Neutrophil (primary cell): ENCODE measurements around the gene AP3M1.
A peak's percentile ranks its signal among the peaks of the same experiment; 100 is the strongest.

Experiments used
- H3K27ac ChIP-seq: fragments of 200-600 bp; sonication (generic); 2 replicates; pipeline ENCODE4 v1.5.1; 2016; ENCODE audit warnings: mild to moderate bottlenecking, moderate library complexity
- H3K27me3 ChIP-seq: fragments of 200-600 bp; sonication (generic); 2 replicates; pipeline ENCODE4 v1.6.0; 2016; ENCODE audit warnings: mild to moderate bottlenecking
- H3K36me3 ChIP-seq: fragments of 200-600 bp; sonication (generic); 2 replicates; pipeline ENCODE4 v1.5.1; 2017
- H3K4me1 ChIP-seq, 2 experiments: fragments of 200-600 bp in 1 of 2; sonication (generic) in 1 of 2; 1 replicate in 1 of 2; 2 replicates in 1 of 2; pipeline versions ENCODE4 v1.5.1 to v1.6.1; 2013 to 2016; ENCODE audit warnings: low read depth in 1 of 2, low read length in 1 of 2, mild to moderate bottlenecking in 1 of 2, moderate library complexity in 1 of 2; ENCODE audit not compliant: control insufficient read depth in 1 of 2, insufficient read depth in 1 of 2
- H3K4me3 ChIP-seq, 2 experiments: fragments of 200-600 bp in 1 of 2; sonication (generic) in 1 of 2; 1 replicate in 1 of 2; 2 replicates in 1 of 2; pipeline ENCODE4 v1.5.1; 2013 to 2016; ENCODE audit warnings: low read depth in 1 of 2, low read length in 1 of 2, mild to moderate bottlenecking in 1 of 2, moderate library complexity in 1 of 2
- H3K9me3 ChIP-seq: fragments of 200-600 bp; sonication (generic); 2 replicates; pipeline ENCODE4 v1.5.1; 2016
- TF ChIP-seq, protein P1 (sequence below): fragments of 200-600 bp; sonication (generic); IDR thresholded peaks from 2 replicates; pipeline ENCODE4 v1.5.1; 2016; ENCODE audit warnings: antibody characterized with exemption

Gene AP3M1

DNA sequence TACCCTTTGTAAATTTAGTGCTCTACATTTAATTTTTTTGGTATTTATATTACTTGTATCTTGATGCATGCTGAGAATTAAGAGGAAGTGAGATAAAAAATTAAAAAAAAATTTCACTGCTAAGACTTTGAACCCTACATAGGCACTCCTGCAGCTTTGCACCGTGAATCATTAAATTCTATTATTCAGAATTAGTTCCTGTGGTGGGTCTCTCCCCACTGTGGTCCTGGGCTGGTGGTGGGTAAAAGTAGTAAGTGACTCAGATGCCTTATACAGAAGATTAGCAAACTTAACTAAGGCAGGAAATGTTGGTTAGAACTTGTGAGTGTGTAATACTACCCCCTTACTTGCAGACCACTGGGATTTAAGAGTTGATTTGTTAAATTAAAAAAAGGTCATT is 72.6 kb downstream of the AP3M1 start:
- peaks cover 15 to 16% of the 10 kb centered on the region in 2 experiments for H3K4me1 ChIP-seq
- no peaks in the 10 kb centered on the region for H3K27me3 ChIP-seq
- H3K27ac ChIP-seq: peak overlapping the region; percentile 12
- peaks cover 55% of the 10 kb centered on the region for H3K36me3 ChIP-seq
- TF ChIP-seq, protein P1, sequence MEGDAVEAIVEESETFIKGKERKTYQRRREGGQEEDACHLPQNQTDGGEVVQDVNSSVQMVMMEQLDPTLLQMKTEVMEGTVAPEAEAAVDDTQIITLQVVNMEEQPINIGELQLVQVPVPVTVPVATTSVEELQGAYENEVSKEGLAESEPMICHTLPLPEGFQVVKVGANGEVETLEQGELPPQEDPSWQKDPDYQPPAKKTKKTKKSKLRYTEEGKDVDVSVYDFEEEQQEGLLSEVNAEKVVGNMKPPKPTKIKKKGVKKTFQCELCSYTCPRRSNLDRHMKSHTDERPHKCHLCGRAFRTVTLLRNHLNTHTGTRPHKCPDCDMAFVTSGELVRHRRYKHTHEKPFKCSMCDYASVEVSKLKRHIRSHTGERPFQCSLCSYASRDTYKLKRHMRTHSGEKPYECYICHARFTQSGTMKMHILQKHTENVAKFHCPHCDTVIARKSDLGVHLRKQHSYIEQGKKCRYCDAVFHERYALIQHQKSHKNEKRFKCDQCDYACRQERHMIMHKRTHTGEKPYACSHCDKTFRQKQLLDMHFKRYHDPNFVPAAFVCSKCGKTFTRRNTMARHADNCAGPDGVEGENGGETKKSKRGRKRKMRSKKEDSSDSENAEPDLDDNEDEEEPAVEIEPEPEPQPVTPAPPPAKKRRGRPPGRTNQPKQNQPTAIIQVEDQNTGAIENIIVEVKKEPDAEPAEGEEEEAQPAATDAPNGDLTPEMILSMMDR: no peak
- H3K9me3 ChIP-seq: no peaks in the 10 kb centered on the region
- no peak overlapping the region for H3K4me3 ChIP-seq

- no peaks in the 10 kb centered on the region for H3K27me3 ChIP-seq
- no peak overlapping the region for H3K4me3 ChIP-seq
- no peak overlapping the region for H3K27ac ChIP-seq
- TF ChIP-seq, protein P1: no peak
- no peaks in the 10 kb centered on the region for H3K9me3 ChIP-seq
- H3K4me1 ChIP-seq: peaks cover 15% of the 10 kb centered on the region in 2 experiments
- peaks cover 55% of the 10 kb centered on the region for H3K36me3 ChIP-seq
These were observed 73.2 kb downstream of the AP3M1 start for GRCh38 chr10:74077416-74077815.

DNA sequence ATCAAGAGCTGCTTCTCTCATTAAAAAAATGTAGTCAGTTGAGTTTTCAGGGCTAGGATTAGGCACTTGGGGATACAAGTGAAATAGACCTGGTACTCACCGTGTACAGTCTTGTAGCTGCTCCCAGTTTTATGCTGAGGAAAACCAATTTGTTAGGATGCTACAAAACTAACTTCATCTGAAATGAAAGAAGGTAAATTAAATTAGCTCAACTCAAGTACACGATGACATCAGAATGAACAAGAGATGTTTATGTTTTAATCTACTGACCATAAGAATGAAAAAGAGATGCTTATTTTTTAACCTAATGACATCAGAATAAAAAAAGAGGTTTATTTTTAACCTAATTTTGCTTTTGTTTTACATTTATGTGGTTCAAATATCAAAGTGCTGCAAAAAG is 73.7 kb downstream of the AP3M1 start:
- Histone ChIP-seq H3K27me3 (no peaks in the 10 kb centered on the region), H3K27ac (peak overlapping the region; percentile 2), H3K36me3 (peaks cover 54% of the 10 kb centered on the region), H3K9me3 (no peaks in the 10 kb centered on the region), H3K4me1 (peaks cover 10 to 11% of the 10 kb centered on the region in 2 experiments), H3K4me3 (no peak overlapping the region)
- TF ChIP-seq, protein P1: no peak

DNA sequence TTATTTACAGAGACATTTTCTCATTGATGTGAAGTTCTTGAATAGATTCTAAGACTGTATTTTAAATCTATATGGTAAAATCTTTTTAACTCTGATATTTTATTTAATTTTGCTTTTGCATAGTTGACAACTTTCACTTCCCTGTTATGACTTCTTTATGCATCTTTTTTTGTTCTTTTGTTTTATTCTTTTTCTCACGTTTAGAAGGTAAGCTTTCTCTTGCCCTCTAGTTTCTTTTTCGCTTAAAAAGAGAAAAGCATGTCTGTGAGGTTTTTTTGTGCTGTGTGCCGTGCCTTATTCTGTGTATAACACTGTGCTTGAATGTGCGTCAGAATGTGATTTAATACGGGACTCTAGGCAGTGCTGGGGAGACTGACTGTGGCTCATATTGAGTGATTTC is 74.7 kb downstream of the AP3M1 start:
- H3K27ac ChIP-seq: no peak overlapping the region
- peaks cover 0 to under 1% of the 10 kb centered on the region in 2 experiments for H3K4me1 ChIP-seq
- peaks cover 63% of the 10 kb centered on the region for H3K36me3 ChIP-seq
- H3K9me3 ChIP-seq: no peaks in the 10 kb centered on the region
- H3K4me3 ChIP-seq: no peak overlapping the region
- TF ChIP-seq, protein P1: no peak
- H3K27me3 ChIP-seq: no peaks in the 10 kb centered on the region

- Histone ChIP-seq H3K27me3 (no peaks in the 10 kb centered on the region), H3K9me3 (no peaks in the 10 kb centered on the region), H3K36me3 (peaks cover 58% of the 10 kb centered on the region), H3K27ac (no peak overlapping the region), H3K4me1 (peaks cover 7 to 10% of the 10 kb centered on the region in 2 experiments), H3K4me3 (no peak overlapping the region)
- TF ChIP-seq, protein P1: no peak
These were observed 78.1 kb downstream of the AP3M1 start for GRCh38 chr10:74072503-74072902.

DNA sequence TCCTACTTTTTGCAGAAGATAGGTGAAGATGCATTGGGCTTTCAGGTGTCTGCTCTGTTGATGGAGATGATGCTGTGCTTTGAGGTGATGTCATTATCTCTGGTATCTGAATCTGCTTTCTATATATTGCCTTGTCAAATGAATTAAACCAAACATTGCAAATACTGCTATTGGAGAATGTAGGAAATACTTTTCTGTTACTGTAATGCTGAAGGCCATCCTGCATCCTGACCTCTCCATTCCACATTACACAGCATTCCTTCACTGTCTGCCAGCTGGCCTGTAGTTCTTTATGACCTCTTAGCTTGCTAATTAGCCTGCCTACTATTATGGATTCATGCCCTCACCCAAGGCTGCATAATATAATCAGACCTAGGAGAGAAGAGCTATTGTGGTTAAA is 79.5 kb downstream of the AP3M1 start:
- TF ChIP-seq, protein P1: no peak
- H3K4me1 ChIP-seq: peaks cover 9 to 12% of the 10 kb centered on the region in 2 experiments
- H3K27ac ChIP-seq: no peak overlapping the region
- H3K36me3 ChIP-seq: peaks cover 51% of the 10 kb centered on the region
- H3K27me3 ChIP-seq: no peaks in the 10 kb centered on the region
- no peaks in the 10 kb centered on the region for H3K9me3 ChIP-seq
- no peak overlapping the region for H3K4me3 ChIP-seq
